HCT116 (cell line): ENCODE data around the gene PCDHGB5. TPM values are rescaled to one million over a fixed set of nuclear protein-coding genes. Genes with fewer than 3 reads are reported as not detected.

Experiments used
- ATAC-seq: fragments of 200-7000 bp; cut with Tn5 transposase; 2 replicates; pipeline ENCODE4 v1.9.1; 2020; ENCODE audit warnings: mild to moderate bottlenecking, moderate library complexity
- BruUV-seq: library from RNA; stranded (reverse); fragments of 400-500 nt; replicated peaks from 2 replicates; lab custom pipeline; 2021; lab: Mats Ljungman, UMichigan
- CTCF ChIA-PET: fragments of 300-600 bp; sonication (Branson Sonifier 250); formaldehyde crosslinking; loops from one replicate; lab custom pipeline; 2021; ENCODE audit warnings: antibody characterized with exemption; lab: Charles Lee
- POLR2A ChIA-PET: fragments of 300-600, 350-600 bp; sonication (Branson Sonifier 250); formaldehyde crosslinking; loops from one replicate; lab custom pipeline; 2021; ENCODE audit warnings: antibody characterized with exemption; lab: Charles Lee
- RAD21 ChIA-PET, 2 experiments: fragments of 300-600 bp; sonication (Branson Sonifier 250); formaldehyde crosslinking; loops; one replicate each; lab custom pipeline; 2023; ENCODE audit warnings: low total read pairs in 2 of 2; ENCODE audit not compliant: uncharacterized antibody in 2 of 2, unreplicated experiment in 2 of 2, low non-redundant PET in 1 of 2; lab: Charles Lee
- DNase-seq: peaks from one replicate; pipeline ENCODE4 v3.0.0-alpha.2; 2010; ENCODE audit warnings: low read depth, low spot score
- H2AFZ ChIP-seq: fragments of 200-600 bp; shearing (Covaris generic), sonication (generic); 2 replicates; pipeline ENCODE4 v1.6.1; 2017; ENCODE audit warnings: low read depth, mixed run types, mixed read lengths, antibody characterized with exemption, low read length; ENCODE audit not compliant: poor library complexity, severe bottlenecking
- H3K27ac ChIP-seq: 2 replicates; pipeline ENCODE4 v1.5.1; 2012; ENCODE audit warnings: low read depth, low read length
- H3K27me3 ChIP-seq: fragments of 200-600 bp; sonication (generic); 2 replicates; pipeline ENCODE4 v1.6.1; 2016; ENCODE audit warnings: mixed run types, low read length, mixed read lengths; ENCODE audit not compliant: insufficient read depth
- H3K36me3 ChIP-seq, 2 experiments: fragments of 200-500 bp in 1 of 2; fragments of 200-600 bp in 1 of 2; sonication (Bioruptor generic) in 1 of 2; sonication (generic) in 1 of 2; 2 replicates each; pipeline versions ENCODE4 v1.5.1 to v1.6.1; 2014 to 2016; ENCODE audit warnings: low read length in 2 of 2, inconsistent platforms in 1 of 2, mixed read lengths in 1 of 2, mixed run types in 1 of 2; ENCODE audit not compliant: insufficient read depth in 2 of 2, control insufficient read depth in 1 of 2
- H3K4me1 ChIP-seq, 2 experiments: fragments of 200-600 bp in 1 of 2; sonication (generic) in 1 of 2; 2 replicates each; pipeline versions ENCODE4 v1.5.1 to v1.6.1; 2012 to 2017; ENCODE audit warnings: low read length in 2 of 2, inconsistent platforms in 1 of 2, mild to moderate bottlenecking in 1 of 2, mixed read lengths in 1 of 2, mixed run types in 1 of 2, moderate library complexity in 1 of 2; ENCODE audit not compliant: insufficient read depth in 2 of 2, control insufficient read depth in 1 of 2
- H3K4me2 ChIP-seq: fragments of 200-600 bp; sonication (generic); 2 replicates; pipeline ENCODE4 v1.6.1; 2017; ENCODE audit warnings: mixed run types, low read length, mixed read lengths
- H3K4me3 ChIP-seq, 2 experiments: fragments of 200-600 bp in 1 of 2; sonication (generic) in 1 of 2; replicated peaks in 1 of 2; 2 replicates each; pipeline ENCODE4 v1.5.1; 2011 to 2016; ENCODE audit warnings: low read length in 2 of 2, control low read depth in 1 of 2, low read depth in 1 of 2, mild to moderate bottlenecking in 1 of 2, mixed read lengths in 1 of 2, mixed run types in 1 of 2
- H3K79me2 ChIP-seq: fragments of 200-600 bp; sonication (generic); 2 replicates; pipeline ENCODE4 v1.6.1; 2017; ENCODE audit warnings: mild to moderate bottlenecking, mixed run types, low read length, moderate library complexity, mixed read lengths; ENCODE audit not compliant: insufficient read depth
- H3K9ac ChIP-seq: fragments of 200-600 bp; sonication (generic); 2 replicates; pipeline ENCODE4 v1.6.1; 2016; ENCODE audit warnings: low read length, mixed read lengths
- H3K9me2 ChIP-seq: fragments of 200-600 bp; sonication (generic), shearing (Covaris generic); 2 replicates; pipeline ENCODE4 v1.6.1; 2017; ENCODE audit warnings: mixed run types, mild to moderate bottlenecking, moderate library complexity; ENCODE audit not compliant: insufficient read depth
- H3K9me3 ChIP-seq, 2 experiments: fragments of 200-500 bp in 1 of 2; fragments of 200-600 bp in 1 of 2; sonication (Bioruptor generic) in 1 of 2; sonication (generic) in 1 of 2; 2 replicates each; pipeline ENCODE4 v1.6.1; 2014 to 2017; ENCODE audit warnings: low read length in 2 of 2, mixed read lengths in 2 of 2, inconsistent platforms in 1 of 2, low read depth in 1 of 2, mild to moderate bottlenecking in 1 of 2, mixed run types in 1 of 2, moderate library complexity in 1 of 2; ENCODE audit not compliant: control insufficient read depth in 1 of 2, insufficient read depth in 1 of 2
- H4K20me1 ChIP-seq: fragments of 200-600 bp; sonication (generic), shearing (Covaris generic); 2 replicates; pipeline ENCODE4 v1.6.1; 2017; ENCODE audit warnings: mixed run types, mild to moderate bottlenecking, moderate library complexity; ENCODE audit not compliant: insufficient read depth
- RAD21 ChIP-seq: IDR thresholded peaks from 2 replicates; pipeline ENCODE4 v1.6.1; 2012; ENCODE audit warnings: low read depth, mild to moderate bottlenecking
- SIN3A ChIP-seq: IDR thresholded peaks from 2 replicates; pipeline ENCODE4 v1.6.1; 2012; ENCODE audit warnings: low read depth
- intact Hi-C: fragments of 100-400 bp; cut with micrococcal nuclease; formaldehyde crosslinking; loops from 2 replicates; pipeline ENCODE4 v1.10.0; 2022
- total RNA-seq: library from RNA; stranded (reverse); gene quantifications from one replicate; pipeline ENCODE4 v1.2.1, GENCODE V29; 2021; ENCODE audit not compliant: unreplicated experiment
- TF ChIP-seq, protein P1 (sequence below), 3 experiments: fragments of 200-600 bp in 1 of 3; sonication (generic) in 1 of 3; IDR thresholded peaks in 2 of 3; conservative IDR thresholded peaks in 1 of 3; 2 replicates each; pipeline ENCODE4 v1.5.1; 2012 to 2017; ENCODE audit warnings: low read depth in 2 of 3, low read length in 2 of 3, antibody characterized with exemption in 1 of 3, borderline replicate concordance in 1 of 3, control low read depth in 1 of 3, mild to moderate bottlenecking in 1 of 3, mixed read lengths in 1 of 3, mixed run types in 1 of 3, moderate library complexity in 1 of 3; ENCODE audit not compliant: insufficient read depth in 1 of 3
- TF ChIP-seq, protein P2 (sequence below): IDR thresholded peaks from 2 replicates; pipeline ENCODE4 v1.6.1; 2011; ENCODE audit warnings: mild to moderate bottlenecking, low read length, moderate library complexity; ENCODE audit not compliant: insufficient replicate concordance; ENCODE audit errors: extremely low read depth

Gene PCDHGB5
- total RNA-seq, 1 experiment from 2014 or later = 0.15 TPM

DNA sequence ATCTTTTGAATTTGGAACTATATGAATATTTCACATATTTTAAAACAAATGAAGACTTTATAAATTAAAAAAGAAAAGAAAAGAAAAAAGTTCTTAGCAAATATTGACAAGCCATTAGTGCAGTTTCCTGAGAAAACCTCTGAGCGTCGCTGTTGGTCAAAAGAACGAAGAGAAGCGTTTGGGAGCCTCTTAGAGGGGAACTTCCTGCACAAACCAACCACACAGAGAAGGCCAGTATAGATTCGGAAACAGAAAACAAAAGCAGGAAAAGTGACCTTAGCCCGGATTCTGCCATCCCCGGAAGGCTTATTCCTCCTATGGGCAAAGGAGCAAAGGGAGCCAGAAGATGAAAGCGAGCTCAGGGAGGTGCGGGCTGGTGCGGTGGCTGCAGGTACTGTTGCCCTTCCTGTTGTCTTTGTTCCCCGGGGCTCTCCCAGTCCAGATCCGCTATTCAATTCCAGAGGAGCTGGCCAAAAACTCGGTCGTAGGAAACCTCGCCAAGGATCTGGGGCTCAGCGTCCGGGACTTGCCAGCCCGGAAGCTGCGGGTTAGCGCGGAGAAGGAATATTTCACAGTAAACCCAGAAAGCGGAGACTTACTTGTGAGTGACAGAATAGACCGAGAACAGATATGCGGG lies 37.8 kb upstream of the PCDHGB5 start, which contains the start of gene PCDHGB2:
Gene PCDHGB2 (plus strand): TSS at position 205 of the 637 bp plus-strand sequence. CDS start 142 bp downstream, at position 347.
- TF ChIP-seq SIN3A (no peak), RAD21 (peak; percentile 72)
- TF ChIP-seq, protein P1, sequence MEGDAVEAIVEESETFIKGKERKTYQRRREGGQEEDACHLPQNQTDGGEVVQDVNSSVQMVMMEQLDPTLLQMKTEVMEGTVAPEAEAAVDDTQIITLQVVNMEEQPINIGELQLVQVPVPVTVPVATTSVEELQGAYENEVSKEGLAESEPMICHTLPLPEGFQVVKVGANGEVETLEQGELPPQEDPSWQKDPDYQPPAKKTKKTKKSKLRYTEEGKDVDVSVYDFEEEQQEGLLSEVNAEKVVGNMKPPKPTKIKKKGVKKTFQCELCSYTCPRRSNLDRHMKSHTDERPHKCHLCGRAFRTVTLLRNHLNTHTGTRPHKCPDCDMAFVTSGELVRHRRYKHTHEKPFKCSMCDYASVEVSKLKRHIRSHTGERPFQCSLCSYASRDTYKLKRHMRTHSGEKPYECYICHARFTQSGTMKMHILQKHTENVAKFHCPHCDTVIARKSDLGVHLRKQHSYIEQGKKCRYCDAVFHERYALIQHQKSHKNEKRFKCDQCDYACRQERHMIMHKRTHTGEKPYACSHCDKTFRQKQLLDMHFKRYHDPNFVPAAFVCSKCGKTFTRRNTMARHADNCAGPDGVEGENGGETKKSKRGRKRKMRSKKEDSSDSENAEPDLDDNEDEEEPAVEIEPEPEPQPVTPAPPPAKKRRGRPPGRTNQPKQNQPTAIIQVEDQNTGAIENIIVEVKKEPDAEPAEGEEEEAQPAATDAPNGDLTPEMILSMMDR (IDR thresholded peaks at IDR 0.05 in 2 of 3, conservative IDR thresholded peaks at IDR 0.05 in 1 of 3; ENCODE audit: borderline replicate concordance in 1 of 3, insufficient read depth in 1 of 3, low read depth in 2 of 3, low read length in 2 of 3) = peak; percentile 41 to 67 (median 48); a peak in 5 of 6 replicates
- TF ChIP-seq, protein P2, sequence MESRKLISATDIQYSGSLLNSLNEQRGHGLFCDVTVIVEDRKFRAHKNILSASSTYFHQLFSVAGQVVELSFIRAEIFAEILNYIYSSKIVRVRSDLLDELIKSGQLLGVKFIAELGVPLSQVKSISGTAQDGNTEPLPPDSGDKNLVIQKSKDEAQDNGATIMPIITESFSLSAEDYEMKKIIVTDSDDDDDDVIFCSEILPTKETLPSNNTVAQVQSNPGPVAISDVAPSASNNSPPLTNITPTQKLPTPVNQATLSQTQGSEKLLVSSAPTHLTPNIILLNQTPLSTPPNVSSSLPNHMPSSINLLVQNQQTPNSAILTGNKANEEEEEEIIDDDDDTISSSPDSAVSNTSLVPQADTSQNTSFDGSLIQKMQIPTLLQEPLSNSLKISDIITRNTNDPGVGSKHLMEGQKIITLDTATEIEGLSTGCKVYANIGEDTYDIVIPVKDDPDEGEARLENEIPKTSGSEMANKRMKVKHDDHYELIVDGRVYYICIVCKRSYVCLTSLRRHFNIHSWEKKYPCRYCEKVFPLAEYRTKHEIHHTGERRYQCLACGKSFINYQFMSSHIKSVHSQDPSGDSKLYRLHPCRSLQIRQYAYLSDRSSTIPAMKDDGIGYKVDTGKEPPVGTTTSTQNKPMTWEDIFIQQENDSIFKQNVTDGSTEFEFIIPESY = no peak
- ChIA-PET RAD21 (no interaction called here), POLR2A (no interaction called here), CTCF (interaction anchor here (0.8 to 1.1 kb wide), 2 partner anchors 53 to 204 kb away, joined by 3 to 6 read pairs; partner anchors contain the start of gene PCDHGA10)
- Histone ChIP-seq H4K20me1 (no peaks in the 10 kb centered on the region), H3K4me1 (no peaks in the 10 kb centered on the region), H3K27ac (no peak within 1 kb of the TSS), H3K9me2 (no peaks in the 10 kb centered on the region), H3K27me3 (no peaks in the 10 kb centered on the region), H3K9me3 (peaks cover 3 to 5% of the 10 kb centered on the region in 2 experiments; a peak in 2 of 4 replicates), H2AFZ (no peak within 1 kb of the TSS), H3K9ac (no peak within 1 kb of the TSS), H3K4me3 (no peak within 1 kb of the TSS), H3K36me3 (no peaks in the 10 kb centered on the region), H3K4me2 (no peak within 1 kb of the TSS), H3K79me2 (no peaks in the 10 kb centered on the region)
- ATAC-seq (peak; percentile 55), DNase-seq (peak; percentile 40)
- BruUV-seq = no TSS peak
- intact Hi-C loops = loop anchor here (1.0 kb wide), 1 partner anchor 204 kb away; no protein-coding TSS in a partner anchor
